HL-60 (cell line): Measurements from ENCODE around the gene NBEAL2.

Source experiments
- DNase-seq, 2 experiments: peaks; one replicate each; pipeline ENCODE4 v3.0.0-alpha.2; 2010 to 2020; ENCODE audit warnings: low read depth in 1 of 2, low spot score in 1 of 2
- H3K27ac ChIP-seq: fragments of 250-450 bp; sonication (Bioruptor Pico); replicated peaks from 2 replicates; pipeline ENCODE4 v1.5.1; 2020; ENCODE audit warnings: mild to moderate bottlenecking, moderate library complexity
- H3K27me3 ChIP-seq: fragments of 250-450 bp; sonication (Bioruptor Pico); 2 replicates; pipeline ENCODE4 v1.5.1; 2021; ENCODE audit warnings: mild to moderate bottlenecking, moderate library complexity; ENCODE audit not compliant: insufficient read depth, poor library complexity, severe bottlenecking
- H3K4me3 ChIP-seq: replicated peaks from 2 replicates; pipeline ENCODE4 v1.5.1; 2011; ENCODE audit warnings: mild to moderate bottlenecking, control low read depth, low read length; ENCODE audit not compliant: insufficient read depth
- GABPA ChIP-seq: IDR thresholded peaks from 2 replicates; pipeline ENCODE4 v1.6.1; 2012; ENCODE audit warnings: low read depth
- POLR2AphosphoS5 ChIP-seq: IDR thresholded peaks from 2 replicates; pipeline ENCODE4 v1.6.1; 2012; ENCODE audit warnings: low read depth
- SPI1 ChIP-seq: IDR thresholded peaks from 2 replicates; pipeline ENCODE4 v1.6.1; 2012; ENCODE audit warnings: low read depth, mild to moderate bottlenecking, borderline replicate concordance
- TF ChIP-seq, protein P1 (sequence below): IDR thresholded peaks from one replicate; pipeline ENCODE4 v1.5.1; 2011; ENCODE audit warnings: low read length, control low read depth, inconsistent platforms; ENCODE audit not compliant: insufficient read depth
- TF ChIP-seq, protein P2 (sequence below): IDR thresholded peaks from 2 replicates; pipeline ENCODE4 v1.6.1; 2012; ENCODE audit warnings: low read depth; ENCODE audit not compliant: insufficient replicate concordance

The NBEAL2 gene

DNA sequence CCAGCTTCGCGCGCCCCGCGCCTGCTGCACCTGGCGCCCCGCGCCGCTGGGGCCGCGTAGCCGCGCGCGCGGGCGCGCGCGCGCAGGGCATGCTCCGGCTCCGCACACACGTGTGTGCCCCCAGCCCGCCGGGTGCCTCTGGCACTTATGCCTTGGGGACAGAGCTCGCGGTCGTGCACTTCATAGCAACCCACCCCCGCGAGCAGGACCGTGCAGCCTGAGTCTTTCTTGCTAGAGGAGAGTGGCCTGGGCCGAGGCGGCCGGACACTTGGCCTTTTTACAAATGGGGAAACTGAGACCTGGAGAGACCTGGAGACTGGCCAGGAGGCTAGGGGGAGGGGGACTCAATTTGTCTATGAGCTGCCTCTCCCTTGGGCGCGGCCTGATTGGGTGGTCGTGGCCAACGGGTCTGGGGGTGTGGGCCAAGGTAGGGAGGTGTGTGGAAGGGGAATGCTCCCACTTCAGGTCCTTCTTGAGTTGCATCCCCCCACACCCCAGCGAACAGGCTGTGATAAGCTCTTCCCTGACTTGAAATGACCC, 562 bp downstream of the NBEAL2 start:
- DNase-seq: no peak
- no peak for TF ChIP-seq GABPA
- TF ChIP-seq SPI1: no peak
- TF ChIP-seq, protein P1, sequence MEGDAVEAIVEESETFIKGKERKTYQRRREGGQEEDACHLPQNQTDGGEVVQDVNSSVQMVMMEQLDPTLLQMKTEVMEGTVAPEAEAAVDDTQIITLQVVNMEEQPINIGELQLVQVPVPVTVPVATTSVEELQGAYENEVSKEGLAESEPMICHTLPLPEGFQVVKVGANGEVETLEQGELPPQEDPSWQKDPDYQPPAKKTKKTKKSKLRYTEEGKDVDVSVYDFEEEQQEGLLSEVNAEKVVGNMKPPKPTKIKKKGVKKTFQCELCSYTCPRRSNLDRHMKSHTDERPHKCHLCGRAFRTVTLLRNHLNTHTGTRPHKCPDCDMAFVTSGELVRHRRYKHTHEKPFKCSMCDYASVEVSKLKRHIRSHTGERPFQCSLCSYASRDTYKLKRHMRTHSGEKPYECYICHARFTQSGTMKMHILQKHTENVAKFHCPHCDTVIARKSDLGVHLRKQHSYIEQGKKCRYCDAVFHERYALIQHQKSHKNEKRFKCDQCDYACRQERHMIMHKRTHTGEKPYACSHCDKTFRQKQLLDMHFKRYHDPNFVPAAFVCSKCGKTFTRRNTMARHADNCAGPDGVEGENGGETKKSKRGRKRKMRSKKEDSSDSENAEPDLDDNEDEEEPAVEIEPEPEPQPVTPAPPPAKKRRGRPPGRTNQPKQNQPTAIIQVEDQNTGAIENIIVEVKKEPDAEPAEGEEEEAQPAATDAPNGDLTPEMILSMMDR: no peak
- TF ChIP-seq, protein P2, sequence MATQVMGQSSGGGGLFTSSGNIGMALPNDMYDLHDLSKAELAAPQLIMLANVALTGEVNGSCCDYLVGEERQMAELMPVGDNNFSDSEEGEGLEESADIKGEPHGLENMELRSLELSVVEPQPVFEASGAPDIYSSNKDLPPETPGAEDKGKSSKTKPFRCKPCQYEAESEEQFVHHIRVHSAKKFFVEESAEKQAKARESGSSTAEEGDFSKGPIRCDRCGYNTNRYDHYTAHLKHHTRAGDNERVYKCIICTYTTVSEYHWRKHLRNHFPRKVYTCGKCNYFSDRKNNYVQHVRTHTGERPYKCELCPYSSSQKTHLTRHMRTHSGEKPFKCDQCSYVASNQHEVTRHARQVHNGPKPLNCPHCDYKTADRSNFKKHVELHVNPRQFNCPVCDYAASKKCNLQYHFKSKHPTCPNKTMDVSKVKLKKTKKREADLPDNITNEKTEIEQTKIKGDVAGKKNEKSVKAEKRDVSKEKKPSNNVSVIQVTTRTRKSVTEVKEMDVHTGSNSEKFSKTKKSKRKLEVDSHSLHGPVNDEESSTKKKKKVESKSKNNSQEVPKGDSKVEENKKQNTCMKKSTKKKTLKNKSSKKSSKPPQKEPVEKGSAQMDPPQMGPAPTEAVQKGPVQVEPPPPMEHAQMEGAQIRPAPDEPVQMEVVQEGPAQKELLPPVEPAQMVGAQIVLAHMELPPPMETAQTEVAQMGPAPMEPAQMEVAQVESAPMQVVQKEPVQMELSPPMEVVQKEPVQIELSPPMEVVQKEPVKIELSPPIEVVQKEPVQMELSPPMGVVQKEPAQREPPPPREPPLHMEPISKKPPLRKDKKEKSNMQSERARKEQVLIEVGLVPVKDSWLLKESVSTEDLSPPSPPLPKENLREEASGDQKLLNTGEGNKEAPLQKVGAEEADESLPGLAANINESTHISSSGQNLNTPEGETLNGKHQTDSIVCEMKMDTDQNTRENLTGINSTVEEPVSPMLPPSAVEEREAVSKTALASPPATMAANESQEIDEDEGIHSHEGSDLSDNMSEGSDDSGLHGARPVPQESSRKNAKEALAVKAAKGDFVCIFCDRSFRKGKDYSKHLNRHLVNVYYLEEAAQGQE: no peak
- TF ChIP-seq POLR2AphosphoS5: no peak
- Histone ChIP-seq H3K27me3 (no peaks in the 10 kb centered on the region), H3K4me3 (peak overlapping the region; percentile 80), H3K27ac (peak overlapping the region; percentile 82)

DNA sequence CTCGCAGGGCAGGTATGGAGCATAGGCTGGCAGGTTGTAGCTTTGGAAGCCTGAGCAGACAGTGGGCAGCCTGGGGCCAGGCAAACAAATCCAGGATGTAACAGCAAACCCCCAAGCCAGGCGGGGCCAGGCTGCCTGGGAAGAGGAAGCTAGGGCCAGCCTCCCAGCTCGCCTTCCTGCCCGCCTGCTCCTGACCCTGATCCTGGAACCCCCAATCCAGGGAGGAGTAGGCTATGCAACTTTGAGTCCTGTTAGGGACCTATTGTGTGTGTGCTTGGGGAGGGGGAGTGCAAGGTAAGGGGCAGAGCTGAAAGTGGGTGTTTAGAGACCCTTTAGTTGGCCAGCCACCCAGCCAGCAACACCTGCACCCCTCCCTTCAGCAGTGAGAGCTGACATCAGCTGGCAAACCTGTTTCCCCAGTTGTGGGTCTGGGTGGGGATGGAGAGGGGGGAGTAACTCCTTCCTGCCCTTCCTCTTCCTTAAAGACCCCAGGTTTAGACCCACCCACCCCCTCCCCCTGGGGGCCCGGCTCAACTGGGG, 2.5 kb downstream of the NBEAL2 start:
- TF ChIP-seq SPI1 (no peak), POLR2AphosphoS5 (no peak), GABPA (no peak)
- TF ChIP-seq, protein P2: no peak
- TF ChIP-seq, protein P1: no peak
- peak overlapping the region; percentile 38; the same call in 1 of the 2 replicates for H3K27ac ChIP-seq
- H3K4me3 ChIP-seq: peak overlapping the region; percentile 4; the same call in 1 of the 2 replicates
- no peaks in the 10 kb centered on the region for H3K27me3 ChIP-seq
- peak in 1 of 2 experiments; percentile 47 for DNase-seq

DNA sequence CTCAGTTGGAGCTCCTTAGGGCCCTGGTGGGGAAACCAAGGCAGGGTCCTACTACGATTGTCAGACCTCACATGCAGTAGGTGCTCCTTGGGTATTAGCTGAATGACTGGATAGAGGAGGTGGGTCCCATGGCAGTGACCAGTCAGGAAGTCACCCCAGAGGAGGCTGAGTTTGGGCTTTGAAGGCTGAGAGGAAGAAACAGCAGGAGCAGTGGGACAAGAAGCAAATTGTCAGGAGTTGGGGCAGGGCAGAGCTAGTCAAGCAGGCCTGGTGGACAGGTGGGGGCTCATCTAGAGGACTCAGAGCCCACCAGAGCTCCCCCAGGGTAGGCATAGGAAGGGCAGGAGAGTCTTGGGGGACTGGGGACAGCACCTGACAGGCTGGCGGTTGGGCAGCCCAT, 3.1 kb downstream of the NBEAL2 start:
- no peak for DNase-seq
- Histone ChIP-seq H3K27ac (no peak overlapping the region), H3K27me3 (no peaks in the 10 kb centered on the region), H3K4me3 (no peak overlapping the region)
- no peak for TF ChIP-seq GABPA
- TF ChIP-seq, protein P1: no peak
- no peak for TF ChIP-seq POLR2AphosphoS5
- TF ChIP-seq, protein P2: no peak
